OCI-M2 (cell line): Measurements from ENCODE around the gene TAS1R1.

Experiments
- DNase-seq: peaks from one replicate; lab custom pipeline; 2025; ENCODE audit not compliant: unreplicated experiment; lab: John Stamatoyannopoulos, UW

TAS1R1 gene

DNA sequence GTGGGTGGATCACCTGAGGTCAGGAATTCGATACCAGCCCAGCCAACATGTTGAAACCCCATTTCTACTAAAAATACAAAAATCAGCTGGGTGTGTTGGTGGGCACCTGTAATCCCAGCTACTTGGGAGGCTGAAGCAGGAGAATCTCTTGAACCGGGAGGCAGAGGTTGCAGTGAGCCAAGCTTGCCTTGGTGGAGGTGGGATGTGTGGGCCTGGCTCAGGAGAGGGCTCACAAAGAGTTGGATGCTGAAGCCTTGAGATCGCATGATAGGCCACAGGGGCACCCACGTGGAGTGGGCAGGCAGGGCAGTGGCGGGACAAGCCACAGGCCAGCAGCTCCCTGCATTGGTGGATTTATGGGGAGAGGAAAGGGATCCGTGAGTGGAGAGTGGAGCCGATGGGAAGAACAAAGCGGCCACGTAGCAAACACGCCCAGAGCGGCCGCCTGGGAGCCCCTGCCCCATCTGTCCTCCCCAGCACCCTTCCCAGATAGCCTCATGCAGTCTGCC lies 73.9 kb downstream of the TAS1R1 start:
- DNase-seq: no peak
